ENCODE data around the gene MEGF6.

DNA sequence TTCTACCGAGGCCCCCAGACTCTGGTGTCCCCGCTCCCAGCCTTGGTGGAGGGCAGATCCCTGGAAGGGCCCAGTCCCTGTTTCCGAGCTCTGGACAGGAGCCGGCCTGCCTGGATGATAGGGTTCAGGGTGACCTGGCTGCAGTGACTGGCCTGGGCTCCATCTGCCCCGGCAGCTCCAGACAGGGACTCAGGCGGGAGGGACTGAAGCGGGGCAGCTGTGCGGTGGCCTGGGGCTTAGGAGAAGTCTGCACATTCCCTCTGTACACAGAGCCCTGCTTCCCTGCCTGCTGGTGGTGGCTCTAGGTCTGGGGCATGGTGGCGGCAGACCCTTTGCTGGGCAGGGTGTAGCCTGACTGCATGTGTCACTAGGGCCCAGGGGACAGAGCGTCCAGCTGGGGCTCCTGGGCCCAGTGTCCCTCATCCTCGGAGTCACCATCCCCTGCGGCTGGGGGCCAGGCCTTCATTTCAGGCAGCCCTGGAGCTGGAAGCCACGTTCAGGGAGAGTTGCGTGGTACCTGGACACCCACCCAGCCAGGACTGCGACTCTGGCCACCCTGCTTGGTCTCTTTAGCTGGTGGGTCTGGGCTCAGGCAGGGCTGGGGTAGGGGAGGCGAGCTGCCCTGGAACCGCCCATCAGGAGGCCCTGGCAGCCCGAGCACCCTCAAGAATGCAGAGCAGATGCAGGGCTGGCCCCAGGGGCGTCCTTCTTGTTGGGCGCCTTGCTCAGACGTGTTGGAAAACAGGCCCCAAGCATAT is 147.2 kb downstream of the MEGF6 start:
- TF ChIP-seq, protein P1, sequence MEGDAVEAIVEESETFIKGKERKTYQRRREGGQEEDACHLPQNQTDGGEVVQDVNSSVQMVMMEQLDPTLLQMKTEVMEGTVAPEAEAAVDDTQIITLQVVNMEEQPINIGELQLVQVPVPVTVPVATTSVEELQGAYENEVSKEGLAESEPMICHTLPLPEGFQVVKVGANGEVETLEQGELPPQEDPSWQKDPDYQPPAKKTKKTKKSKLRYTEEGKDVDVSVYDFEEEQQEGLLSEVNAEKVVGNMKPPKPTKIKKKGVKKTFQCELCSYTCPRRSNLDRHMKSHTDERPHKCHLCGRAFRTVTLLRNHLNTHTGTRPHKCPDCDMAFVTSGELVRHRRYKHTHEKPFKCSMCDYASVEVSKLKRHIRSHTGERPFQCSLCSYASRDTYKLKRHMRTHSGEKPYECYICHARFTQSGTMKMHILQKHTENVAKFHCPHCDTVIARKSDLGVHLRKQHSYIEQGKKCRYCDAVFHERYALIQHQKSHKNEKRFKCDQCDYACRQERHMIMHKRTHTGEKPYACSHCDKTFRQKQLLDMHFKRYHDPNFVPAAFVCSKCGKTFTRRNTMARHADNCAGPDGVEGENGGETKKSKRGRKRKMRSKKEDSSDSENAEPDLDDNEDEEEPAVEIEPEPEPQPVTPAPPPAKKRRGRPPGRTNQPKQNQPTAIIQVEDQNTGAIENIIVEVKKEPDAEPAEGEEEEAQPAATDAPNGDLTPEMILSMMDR (IDR thresholded peaks at IDR 0.05; ENCODE audit: low read depth, low read length): no peak
- no peak for TF ChIP-seq EZH2phosphoT487 (IDR thresholded peaks at IDR 0.05; ENCODE audit: low read depth)

Measured in OCI-LY3 (cell line).